Cardiac septum (tissue), 1 donor: ENCODE measurements around the gene TNFRSF8. TPM values are rescaled to one million over a fixed set of nuclear protein-coding genes. Genes with fewer than 3 reads are reported as not detected.
"Not testable (repeated sequence)": the region's sequence is repeated elsewhere in the genome, so short reads cannot be mapped to it uniquely, and the experiment has no call there.

Experiments used
- DNase-seq: peaks from one replicate; pipeline ENCODE4 v3.0.0-alpha.2; 2020; ENCODE audit warnings: low spot score
- intact Hi-C: fragments of 100-400 bp; cut with DNase I; formaldehyde crosslinking; loops from one replicate; pipeline ENCODE4 v1.14.0; 2022
- long read RNA-seq: library from polyadenylated mRNA; unstranded; transcript quantifications from one replicate; pipeline ENCODE4 v2.0.0, GENCODE V29; 2021
- total RNA-seq: library from RNA; stranded (reverse); fragmentation: NEBNext Ultra II Directional; extraction: Animal tissue kit (Norgen Biotek cat#: 25700); gene quantifications from one replicate; pipeline ENCODE4 v1.2.1, GENCODE V29; 2021
- donor health status: DM: no; HTN: no; CAD: no.

Gene TNFRSF8
- total RNA-seq = 1.4 TPM
- long read RNA-seq, partial matches to known transcripts = 0 of 3 reads
- long read RNA-seq, other reads (novel, unspliced or antisense) = 1 of 3 reads

GRCh38 chr1:12063141-12064072 lies at the start of gene TNFRSF8:
Gene TNFRSF8 (plus strand): TSS chr1:12063303. CDS start chr1:12063599, 296 bp downstream.
- intact Hi-C loops = no loop called here
- DNase-seq = no peak

GRCh38 chr1:12014141-12014991 lies 48.7 kb upstream of the TNFRSF8 start:
- no peak for DNase-seq
- intact Hi-C loops = no loop called here

- intact Hi-C loops = no loop called here
- no peak for DNase-seq
These were observed 48.1 kb upstream of the TNFRSF8 start for GRCh38 chr1:12015001-12015491.

GRCh38 chr1:12015499-12015898 lies 47.6 kb upstream of the TNFRSF8 start:
- DNase-seq = no peak
- intact Hi-C loops = no loop called here

GRCh38 chr1:12016182-12016581 lies 46.9 kb upstream of the TNFRSF8 start:
- intact Hi-C loops = no loop called here
- no peak for DNase-seq

GRCh38 chr1:12019858-12020509 lies 43.1 kb upstream of the TNFRSF8 start:
- intact Hi-C loops = no loop called here
- DNase-seq = no peak

GRCh38 chr1:12021616-12022015 lies 41.5 kb upstream of the TNFRSF8 start:
- no peak for DNase-seq
- intact Hi-C loops = no loop called here

- DNase-seq = no peak
These were observed 41.1 kb upstream of the TNFRSF8 start for GRCh38 chr1:12022036-12022435.

GRCh38 chr1:12026586-12026985 lies 36.5 kb upstream of the TNFRSF8 start:
- no peak for DNase-seq
- intact Hi-C loops = loop anchor here (5.0 kb wide), 1 partner anchor 114 kb away; no protein-coding TSS in a partner anchor

More at GRCh38 chr1:12022036-12022435, 41.1 kb upstream of the TNFRSF8 start:
- intact Hi-C loops = no loop called here

- DNase-seq = no peak
- intact Hi-C loops = loop anchor here (5.0 kb wide), 1 partner anchor 116 kb away; no protein-coding TSS in a partner anchor
These were observed 34.9 kb upstream of the TNFRSF8 start for GRCh38 chr1:12028248-12028647.

GRCh38 chr1:12028957-12029511 lies 34.1 kb upstream of the TNFRSF8 start:
- intact Hi-C loops = loop anchor here (5.0 kb wide), 1 partner anchor 117 kb away; no protein-coding TSS in a partner anchor
- DNase-seq = no peak

- intact Hi-C loops = loop anchor here (5.0 kb wide), 2 partner anchors 118 to 193 kb away; no protein-coding TSS in a partner anchor
- no peak for DNase-seq
These were observed 33.3 kb upstream of the TNFRSF8 start for GRCh38 chr1:12029720-12030339.

GRCh38 chr1:12031039-12031980 lies 31.8 kb upstream of the TNFRSF8 start:
- DNase-seq = no peak
- intact Hi-C loops = loop anchor here (5.0 kb wide), 1 partner anchor 194 kb away; no protein-coding TSS in a partner anchor

- DNase-seq = no peak
- intact Hi-C loops = loop anchor here (5.0 kb wide), 1 partner anchor 195 kb away; no protein-coding TSS in a partner anchor
These were observed 30.9 kb upstream of the TNFRSF8 start for GRCh38 chr1:12032161-12032621.

GRCh38 chr1:12033441-12033840 lies 29.7 kb upstream of the TNFRSF8 start:
- DNase-seq = not testable (repeated sequence)
- intact Hi-C loops = loop anchor here (5.0 kb wide), 1 partner anchor 196 kb away; no protein-coding TSS in a partner anchor

- no peak for DNase-seq
- intact Hi-C loops = loop anchor here (5.0 kb wide), 1 partner anchor 197 kb away; no protein-coding TSS in a partner anchor
These were observed 28.7 kb upstream of the TNFRSF8 start for GRCh38 chr1:12034381-12034801.

GRCh38 chr1:12035312-12035711 lies 27.8 kb upstream of the TNFRSF8 start:
- no peak for DNase-seq
- intact Hi-C loops = no loop called here
